Activated CD8-positive, alpha-beta memory T cell treated with anti-CD3 and anti-CD28 coated beads, Interleukin-2, amount 50 U/mL, for 24 hours (primary cell): Measurements from ENCODE around the gene AGBL4.

Experiments
- DNase-seq: peaks from one replicate; pipeline ENCODE4 v3.0.0-alpha.2; 2020; ENCODE audit errors: extremely low read depth

AGBL4 gene

GRCh38 chr1:49694251-49694827, 329.4 kb downstream of the AGBL4 start:
- no peak for DNase-seq

GRCh38 chr1:49686107-49686506, 337.6 kb downstream of the AGBL4 start:
- DNase-seq = no peak

GRCh38 chr1:49677706-49678105, 346.0 kb downstream of the AGBL4 start:
- DNase-seq = no peak

GRCh38 chr1:49651136-49651535, 372.6 kb downstream of the AGBL4 start:
- DNase-seq = no peak

DNA sequence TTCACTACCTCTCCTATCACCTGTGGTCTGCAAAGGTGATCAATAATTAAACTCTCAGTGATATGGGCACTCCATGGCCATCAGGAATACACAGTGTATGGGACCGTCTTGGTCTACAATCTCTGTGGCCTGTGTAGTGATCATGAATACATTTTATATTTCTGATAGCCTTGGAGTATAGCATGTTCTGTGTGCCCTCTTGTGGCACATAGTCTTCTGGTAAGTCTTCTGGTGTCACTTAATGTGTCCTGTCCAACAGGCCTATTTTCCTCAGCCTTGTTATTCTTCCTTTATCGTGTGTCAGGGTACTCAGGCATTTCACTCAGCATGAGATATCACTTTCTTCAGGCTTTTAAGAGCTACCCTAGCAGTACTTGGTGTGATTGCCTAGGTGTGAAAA, 393.6 kb downstream of the AGBL4 start:
- no peak for DNase-seq

GRCh38 chr1:49627781-49628180, 396.0 kb downstream of the AGBL4 start:
- no peak for DNase-seq

GRCh38 chr1:49626472-49626871, 397.3 kb downstream of the AGBL4 start:
- no peak for DNase-seq

DNA sequence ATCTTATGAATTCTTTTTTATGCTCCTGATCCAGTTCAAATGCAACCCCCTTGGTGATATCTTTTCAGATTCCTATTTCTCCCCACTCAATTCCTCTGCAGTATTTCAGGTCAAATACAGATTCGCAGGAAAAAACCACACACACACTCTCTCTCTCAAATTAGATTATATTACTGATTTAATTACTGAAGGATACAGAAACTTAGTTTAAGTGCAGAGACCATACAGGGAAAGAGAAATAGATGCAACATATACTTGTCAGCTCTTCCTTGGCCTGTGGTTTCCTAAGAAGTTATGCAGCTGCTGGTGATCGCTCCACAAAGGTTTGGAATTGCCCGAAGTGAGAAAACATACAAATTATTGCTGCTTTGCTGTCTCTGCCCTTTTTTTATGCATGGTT, 400.9 kb downstream of the AGBL4 start:
- no peak for DNase-seq

DNA sequence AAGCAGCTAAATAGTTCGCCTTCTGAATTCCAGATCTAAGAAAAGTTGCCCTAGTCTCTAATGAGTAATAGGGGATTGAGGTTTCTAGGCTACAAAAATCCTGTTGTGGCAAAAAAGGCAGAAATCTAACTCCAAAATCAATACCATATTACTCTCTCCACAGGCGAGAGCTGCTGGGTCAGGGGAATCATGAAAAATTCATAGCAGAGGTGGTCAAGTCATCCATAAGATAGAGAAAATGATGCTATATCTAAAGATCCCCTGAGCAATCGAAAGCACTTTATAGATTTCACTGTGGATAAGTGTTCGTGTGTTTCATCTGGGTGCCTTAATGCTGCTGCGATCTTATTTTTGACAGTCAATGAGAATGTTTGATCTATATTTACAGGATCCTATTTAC, 417.7 kb downstream of the AGBL4 start:
- no peak for DNase-seq

- no peak for DNase-seq
These were observed 426.3 kb downstream of the AGBL4 start for GRCh38 chr1:49597436-49597835.

DNA sequence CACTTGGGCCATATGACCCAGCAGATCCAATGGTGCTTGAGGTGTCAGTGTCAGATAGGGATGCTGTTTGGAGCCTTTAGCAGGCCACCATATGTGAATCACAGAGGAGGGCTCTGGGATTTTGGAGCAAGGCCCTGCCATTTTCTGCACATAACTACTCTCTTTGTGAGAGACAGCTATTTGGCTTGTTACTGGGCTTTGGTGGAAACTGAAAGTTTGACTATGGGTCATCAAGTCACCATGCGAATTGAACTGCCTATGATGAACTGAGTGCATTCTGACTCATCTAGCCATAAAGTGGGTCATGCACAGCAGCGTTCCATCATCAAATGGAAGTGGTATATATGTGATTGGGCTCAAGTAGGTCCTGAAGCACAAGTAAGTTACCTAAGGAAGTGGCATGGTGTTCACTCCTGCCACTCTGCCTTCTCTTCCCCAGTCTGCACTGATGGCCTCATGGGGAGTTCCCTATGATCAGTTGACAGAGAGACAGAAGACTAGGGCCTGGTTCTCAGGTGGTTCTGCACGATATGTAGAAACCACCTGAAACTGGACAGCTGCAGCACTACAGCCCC, 447.3 kb downstream of the AGBL4 start:
- DNase-seq = no peak

- no peak for DNase-seq
These were observed 467.0 kb downstream of the AGBL4 start for GRCh38 chr1:49556676-49557234.

DNA sequence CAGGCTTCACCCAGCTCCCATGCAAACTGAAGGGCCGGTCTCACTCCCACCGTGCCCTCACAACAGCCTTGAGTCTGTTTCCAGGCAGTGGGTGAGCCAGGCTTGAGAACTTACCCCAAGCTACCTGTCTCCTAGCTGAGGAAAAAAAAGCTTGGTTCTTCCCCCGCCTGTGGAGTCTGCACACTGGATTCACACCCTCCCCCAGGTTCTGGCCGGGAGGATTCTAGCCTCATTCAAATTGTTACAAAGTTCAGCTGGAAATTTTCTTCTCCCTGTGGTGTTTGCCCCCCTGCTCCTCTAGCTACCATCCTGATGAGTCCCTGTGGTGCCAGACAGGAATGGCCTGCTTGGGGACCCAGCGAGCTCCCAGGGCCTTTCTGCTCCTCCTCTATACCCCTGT, 471.7 kb downstream of the AGBL4 start:
- no peak for DNase-seq

DNA sequence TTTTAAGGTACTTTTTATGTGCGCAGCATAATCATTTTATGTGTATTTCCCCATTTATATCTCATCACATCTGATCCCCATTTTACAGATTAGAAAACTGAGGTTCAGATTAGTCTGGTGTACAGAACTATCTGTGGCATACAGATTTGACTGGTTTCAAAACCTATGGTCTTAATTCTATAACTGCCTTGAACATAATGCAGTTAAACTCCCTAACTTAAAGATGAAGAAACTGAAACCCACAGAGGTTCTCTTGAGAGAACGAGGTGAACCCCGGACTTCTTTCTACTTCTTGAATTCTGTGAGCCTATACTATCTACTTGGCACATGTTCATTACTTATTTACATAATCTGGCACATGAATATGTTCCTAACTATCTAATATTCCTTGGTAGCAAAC, 479.1 kb downstream of the AGBL4 start:
- no peak for DNase-seq

DNA sequence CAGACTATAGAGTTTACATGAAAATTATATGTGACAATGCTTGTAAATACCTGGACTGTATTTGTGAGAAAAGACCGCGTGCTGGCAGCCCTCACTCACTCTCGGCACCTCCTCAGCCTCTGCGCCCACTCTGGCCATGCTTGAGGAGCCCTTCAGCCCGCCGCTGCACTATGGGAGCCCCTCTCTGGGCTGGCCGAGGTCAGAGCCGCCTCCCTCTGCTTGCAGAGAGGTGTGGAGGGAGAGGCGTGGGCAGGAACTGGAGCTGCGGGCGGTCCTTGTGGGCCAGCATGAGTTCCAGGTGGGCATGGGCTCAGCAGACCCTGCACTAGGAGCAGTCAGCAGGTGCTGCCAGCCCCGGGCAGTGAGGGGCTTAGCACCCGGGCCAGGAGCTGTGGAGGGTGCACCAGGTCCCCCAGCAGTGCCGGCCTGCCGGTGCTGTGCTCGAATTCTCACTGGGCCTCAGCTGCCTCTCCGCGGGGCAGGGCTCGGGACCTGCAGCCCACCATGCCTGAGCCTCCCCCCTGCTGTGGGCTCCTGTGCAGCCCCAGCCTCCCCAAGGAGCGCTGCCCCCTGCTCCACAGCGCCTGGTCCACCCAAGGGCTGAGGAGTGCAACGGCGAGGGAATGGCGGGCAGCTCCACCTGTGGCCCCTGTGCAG, 482.5 kb downstream of the AGBL4 start:
- no peak for DNase-seq

- no peak for DNase-seq
These were observed 496.0 kb downstream of the AGBL4 start for GRCh38 chr1:49527606-49528305.

GRCh38 chr1:49526672-49527071, 497.1 kb downstream of the AGBL4 start:
- DNase-seq = no peak

- DNase-seq = no peak
These were observed 500.0 kb downstream of the AGBL4 start for GRCh38 chr1:49523764-49524163.

- no peak for DNase-seq
These were observed 556.8 kb downstream of the AGBL4 start for GRCh38 chr1:49466961-49467360.

GRCh38 chr1:49465486-49466185, 558.1 kb downstream of the AGBL4 start:
- DNase-seq = no peak

- no peak for DNase-seq
These were observed 575.6 kb downstream of the AGBL4 start for GRCh38 chr1:49448200-49448599.

- no peak for DNase-seq
These were observed 586.9 kb downstream of the AGBL4 start for GRCh38 chr1:49436865-49437264.
